NB4 (cell line): ENCODE measurements around the gene MOGAT2.

Experiments
- CTCF ChIP-seq: IDR thresholded peaks from one replicate; pipeline ENCODE4 v1.5.1; 2012; ENCODE audit warnings: low read depth, low read length
- MYC ChIP-seq: IDR thresholded peaks from 2 replicates; pipeline ENCODE4 v1.6.1; 2011; ENCODE audit warnings: low read depth, low read length
- POLR2A ChIP-seq: IDR thresholded peaks from 2 replicates; pipeline ENCODE4 v1.6.1; 2011; ENCODE audit warnings: mild to moderate bottlenecking; ENCODE audit not compliant: insufficient read length; ENCODE audit errors: extremely low read depth

- TF ChIP-seq CTCF (no peak), POLR2A (no peak), MYC (no peak)
Observed at GRCh38 chr11:75733071-75733430, 15.4 kb downstream of the MOGAT2 start.
